Measurements from ENCODE around the gene HS3ST4. TPM values are rescaled to one million over a fixed set of nuclear protein-coding genes. Genes with fewer than 3 reads are reported as not detected.

The HS3ST4 gene
- total and polyA plus RNA-seq, 2 experiments from 2014 or later: 0.44 to 2.1 TPM

GRCh38 chr16:26129997-26130396 is 438.2 kb downstream of the HS3ST4 start (continued):
- no peak for TF ChIP-seq JUNB (IDR thresholded peaks at IDR 0.05; ENCODE audit: unreplicated experiment)
- no peak for TF ChIP-seq NANOG (IDR thresholded peaks at IDR 0.05; ENCODE audit: borderline replicate concordance)
- no peak for TF ChIP-seq POLR2AphosphoS5 (IDR thresholded peaks at IDR 0.05; ENCODE audit: low read depth)

GRCh38 chr16:26133416-26134093 is 441.8 kb downstream of the HS3ST4 start:
- peaks cover 1% of the 10 kb centered on the region for H3K27me3 Mint-ChIP-seq (ENCODE audit: insufficient read depth, low read depth, poor library complexity)

GRCh38 chr16:26134588-26134987 is 442.8 kb downstream of the HS3ST4 start:
- DNase-seq (ENCODE audit: low spot score) (peak; percentile 10), ATAC-seq (no peak)
- no peaks in the 10 kb centered on the region for H3K27me3 ChIP-seq (ENCODE audit: insufficient read depth)
- TF ChIP-seq EZH2phosphoT487 (IDR thresholded peaks at IDR 0.05; ENCODE audit: unreplicated experiment) (no peak), REST (IDR thresholded peaks at IDR 0.05; ENCODE audit: unreplicated experiment) (no peak), STAT1 (IDR thresholded peaks at IDR 0.05; ENCODE audit: unreplicated experiment) (no peak), JUNB (IDR thresholded peaks at IDR 0.05; ENCODE audit: unreplicated experiment) (no peak), EZH2 (IDR thresholded peaks at IDR 0.05; ENCODE audit: low read depth, unreplicated experiment) (no peak), ETS1 (IDR thresholded peaks at IDR 0.05) (no peak)

More at GRCh38 chr16:26133416-26134093, 441.8 kb downstream of the HS3ST4 start:
- H3K36me3 ChIP-seq (ENCODE audit: insufficient read depth): no peaks in the 10 kb centered on the region
- 0 out of 2 replicates have a peak, but pooled peaks cover 5% of the 10 kb centered on the region for H3K9me2 ChIP-seq (ENCODE audit: insufficient read depth)
- H3K4me1 ChIP-seq (ENCODE audit: insufficient read depth): no peaks in the 10 kb centered on the region; the same call in 1 of the 2 replicates
- H3K27me3 ChIP-seq (ENCODE audit: insufficient read depth): no peaks in the 10 kb centered on the region
- no peak overlapping the region for H3K27ac Mint-ChIP-seq
- ATAC-seq: no peak
- no peak overlapping the region for H2AFZ ChIP-seq
- peaks cover 77% of the 10 kb centered on the region for H3K9me3 Mint-ChIP-seq
- H3K4me3 Mint-ChIP-seq: no peak overlapping the region
- H4K20me1 ChIP-seq (replicated peaks; ENCODE audit: insufficient read depth): no peaks in the 10 kb centered on the region
- no peak for DNase-seq (ENCODE audit: low spot score)
- no peaks in the 10 kb centered on the region for H3F3A ChIP-seq (replicated peaks; ENCODE audit: low read depth)
- H3K36me3 Mint-ChIP-seq (ENCODE audit: low read depth): peaks cover 6% of the 10 kb centered on the region; the same call in 2 of the 3 replicates
- H3K4me2 ChIP-seq: no peak overlapping the region
- H3K4me3 ChIP-seq: no peak overlapping the region
- H3K4me1 Mint-ChIP-seq: peaks cover 12% of the 10 kb centered on the region; the same call in 2 of the 3 replicates
- no peak overlapping the region for H3K27ac ChIP-seq (ENCODE audit: low read depth)
- no peaks in the 10 kb centered on the region for H3K79me2 ChIP-seq (replicated peaks; ENCODE audit: insufficient read depth)
- TF ChIP-seq JUNB (IDR thresholded peaks at IDR 0.05; ENCODE audit: unreplicated experiment) (no peak), REST (IDR thresholded peaks at IDR 0.05; ENCODE audit: unreplicated experiment) (no peak), CREB1 (CRISPR knock-in tag; IDR thresholded peaks at IDR 0.05; ENCODE audit: low read depth) (no peak), EZH2phosphoT487 (IDR thresholded peaks at IDR 0.05; ENCODE audit: unreplicated experiment) (no peak)

More at GRCh38 chr16:26134588-26134987, 442.8 kb downstream of the HS3ST4 start:
- no peak overlapping the region for H3K4me2 ChIP-seq
- H3K9me3 Mint-ChIP-seq: peaks cover 71% of the 10 kb centered on the region
- H3K4me1 ChIP-seq (ENCODE audit: insufficient read depth): no peaks in the 10 kb centered on the region; the same call in 1 of the 2 replicates
- 0 out of 2 replicates have a peak, but pooled peaks cover 5% of the 10 kb centered on the region for H3K9me2 ChIP-seq (ENCODE audit: insufficient read depth)
- H3K27ac ChIP-seq (ENCODE audit: low read depth): no peak overlapping the region
- peaks cover 6% of the 10 kb centered on the region; the same call in 2 of the 3 replicates for H3K36me3 Mint-ChIP-seq (ENCODE audit: low read depth)
- H3K27ac Mint-ChIP-seq: no peak overlapping the region
- H3F3A ChIP-seq (replicated peaks; ENCODE audit: low read depth): no peaks in the 10 kb centered on the region
- H3K4me3 ChIP-seq: no peak overlapping the region
- no peaks in the 10 kb centered on the region for H3K36me3 ChIP-seq (ENCODE audit: insufficient read depth)
- peaks cover 1% of the 10 kb centered on the region for H3K27me3 Mint-ChIP-seq (ENCODE audit: insufficient read depth, low read depth, poor library complexity)
- H3K79me2 ChIP-seq (replicated peaks; ENCODE audit: insufficient read depth): no peaks in the 10 kb centered on the region
- H3K4me1 Mint-ChIP-seq: peaks cover 12% of the 10 kb centered on the region; the same call in 2 of the 3 replicates
- H3K4me3 Mint-ChIP-seq: no peak overlapping the region
- H2AFZ ChIP-seq: no peak overlapping the region
- no peaks in the 10 kb centered on the region for H4K20me1 ChIP-seq (replicated peaks; ENCODE audit: insufficient read depth)
